NCI-H2107 (cell line): Measurements from ENCODE around the gene C10orf71.

ENCODE experiments used
- DNase-seq: peaks from one replicate; lab custom pipeline; 2025; lab: John Stamatoyannopoulos, UW

C10orf71 gene, protein sequence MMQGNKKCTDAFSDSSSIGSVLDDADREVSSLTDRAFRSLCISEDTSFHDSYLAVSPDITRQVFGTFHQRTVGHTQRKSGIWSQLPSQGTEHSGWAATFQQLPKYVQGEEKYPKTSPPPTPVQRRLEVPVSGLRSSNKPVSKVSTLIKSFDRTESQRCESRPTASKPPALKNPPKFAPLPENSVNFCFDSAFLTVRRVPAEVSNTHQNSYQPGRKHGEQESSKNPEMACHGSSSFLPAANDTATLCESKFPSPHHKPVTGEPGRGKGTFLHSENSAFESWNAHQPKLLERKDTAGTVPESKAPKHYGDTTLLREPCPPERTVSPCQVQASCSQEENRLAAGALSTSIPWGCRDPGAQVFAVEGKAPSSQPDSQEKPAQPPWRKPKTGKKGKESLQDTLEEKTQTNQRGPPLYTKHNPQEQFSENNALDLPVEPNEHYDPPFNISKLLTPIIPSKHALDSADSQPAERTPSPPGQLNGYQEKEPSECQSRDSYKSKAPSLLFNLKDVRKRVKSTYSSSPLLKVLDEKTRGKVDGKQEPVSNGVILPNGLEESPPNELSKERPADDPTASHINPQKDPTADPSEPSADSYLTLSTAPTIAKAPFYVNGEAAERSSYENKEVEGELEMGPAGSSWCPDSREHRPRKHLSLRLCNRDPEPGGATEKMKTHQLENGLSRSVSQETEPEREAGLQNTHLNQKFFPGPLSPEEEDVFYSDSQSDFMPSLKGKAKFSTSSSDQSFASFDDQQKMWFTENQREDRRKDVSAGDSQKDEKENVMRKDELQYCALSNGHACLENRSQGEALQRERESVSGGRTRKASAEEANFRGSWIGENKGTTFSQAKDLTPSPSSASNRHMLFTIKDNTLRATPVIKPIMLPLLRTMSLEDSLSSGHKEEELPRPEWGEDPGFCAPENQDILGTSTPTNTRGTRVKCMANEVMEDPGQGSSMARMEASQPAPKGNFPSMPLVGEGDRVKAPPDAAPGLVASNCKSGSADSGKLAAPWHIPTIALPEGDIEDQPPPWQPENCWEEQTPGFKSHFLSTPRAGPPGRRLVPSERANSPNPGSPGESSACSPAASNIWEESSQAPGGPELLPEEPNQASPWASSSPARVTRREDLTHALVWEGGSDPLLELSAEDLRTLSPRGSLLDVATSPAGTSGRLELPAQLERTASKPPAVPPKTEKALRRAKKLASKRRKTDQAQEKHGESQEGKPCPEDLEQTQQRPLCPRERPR (N-terminal part only)

DNA sequence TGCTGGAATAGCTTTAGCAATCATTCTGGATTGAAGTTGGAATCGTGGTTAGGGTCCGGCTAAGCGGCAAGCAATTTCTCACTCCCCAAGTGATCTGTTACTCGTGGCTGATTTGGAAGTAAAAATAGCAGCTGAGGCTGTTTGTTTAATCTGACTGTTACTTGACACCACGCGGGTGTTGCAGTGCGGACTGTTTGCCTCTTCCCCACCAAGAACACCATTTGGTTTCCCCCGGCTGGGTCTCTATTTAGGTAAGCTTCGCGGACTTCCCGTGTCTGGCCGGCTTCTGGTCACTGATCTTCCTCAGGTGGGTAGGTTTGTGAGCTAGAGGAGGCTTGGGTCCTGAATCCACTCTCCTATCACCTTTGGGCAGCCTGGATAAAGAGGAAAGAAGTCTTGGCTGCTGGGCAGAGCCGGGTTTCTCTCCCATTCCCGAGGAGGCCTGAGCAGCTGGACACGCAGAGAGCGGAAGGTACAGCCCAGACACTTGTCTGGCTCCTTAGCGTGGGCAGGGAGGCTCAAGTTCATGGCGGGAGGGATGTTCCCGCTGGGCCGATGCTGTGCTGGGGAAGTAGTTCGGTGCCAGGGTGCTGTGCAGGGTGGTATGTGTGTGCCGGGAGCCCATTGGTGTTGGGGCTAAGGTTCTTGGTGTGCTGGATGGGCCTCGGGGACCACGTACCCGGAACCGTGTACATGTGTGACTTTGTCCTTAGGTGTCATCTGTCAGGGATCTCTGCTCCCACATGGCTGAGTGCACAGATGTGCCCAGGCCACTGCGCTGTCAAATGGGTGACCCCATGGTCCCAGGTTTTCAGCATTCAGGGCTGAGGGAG is at the start of gene C10orf71:
Gene C10orf71, plus strand, starts transcription at position 188 of the 833 bp plus-strand sequence. CDS start 23,376 bp downstream, outside the sequence.
- no peak for DNase-seq

DNA sequence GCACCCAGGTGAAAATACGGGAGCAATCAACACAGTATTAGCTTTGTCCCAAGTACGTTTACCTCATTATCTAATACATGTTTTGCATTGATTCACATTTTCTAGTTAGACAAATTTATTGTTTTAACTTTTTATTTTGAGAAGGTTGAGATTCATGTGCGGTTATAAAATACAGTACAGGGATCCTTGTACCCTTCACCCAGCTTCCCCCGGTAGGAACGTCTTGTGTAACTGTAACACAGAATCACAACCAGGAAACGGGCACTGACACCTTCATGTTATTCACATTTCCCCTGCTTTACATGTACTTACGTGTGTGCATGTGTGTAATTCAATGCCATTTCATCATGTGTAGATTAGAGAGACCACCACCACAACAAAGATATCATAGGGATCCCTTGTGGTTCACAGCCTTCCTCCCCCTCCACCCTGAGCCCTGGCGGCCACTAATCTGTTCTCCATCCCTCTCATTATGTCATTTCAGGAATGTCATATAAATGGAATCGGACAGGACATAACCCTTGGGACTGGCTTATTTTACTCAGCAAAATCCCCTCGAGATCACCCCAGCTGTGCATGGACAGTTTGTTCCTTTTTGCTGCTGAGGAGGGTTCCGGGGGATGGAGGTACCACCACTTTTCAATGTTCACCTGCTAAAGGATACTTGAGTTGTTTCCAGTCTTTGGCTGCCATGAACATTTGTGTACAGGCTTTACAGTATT is 46.5 kb upstream of the C10orf71 start:
- no peak for DNase-seq

DNA sequence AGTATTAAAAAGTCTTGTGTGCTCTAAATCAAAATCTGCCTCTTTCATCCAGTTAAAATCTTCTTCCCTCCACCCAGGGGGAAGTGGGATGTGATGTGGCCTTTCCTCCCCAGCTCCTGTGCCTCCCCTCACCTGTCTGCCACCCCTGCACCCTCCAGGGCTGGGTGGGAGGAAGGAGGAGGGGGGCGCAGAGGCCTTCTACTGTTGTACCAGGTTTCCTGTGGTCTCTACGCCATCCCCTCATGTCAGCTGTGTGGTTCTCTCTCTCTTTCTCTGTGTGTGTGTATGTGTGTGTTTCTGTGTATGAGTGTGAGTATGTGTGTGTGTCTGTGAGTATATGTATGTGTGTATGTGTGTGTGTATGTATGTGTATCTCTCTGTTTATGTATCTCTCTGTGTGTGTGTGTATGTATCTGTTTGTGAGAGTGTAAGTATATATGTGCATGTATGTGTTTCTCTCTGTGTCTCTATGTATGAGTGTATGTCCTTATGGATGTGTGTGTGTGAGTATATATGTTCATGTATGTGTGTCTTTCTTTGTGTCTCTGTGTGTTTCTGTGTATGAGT is 45.5 kb upstream of the C10orf71 start:
- DNase-seq = no peak

DNA sequence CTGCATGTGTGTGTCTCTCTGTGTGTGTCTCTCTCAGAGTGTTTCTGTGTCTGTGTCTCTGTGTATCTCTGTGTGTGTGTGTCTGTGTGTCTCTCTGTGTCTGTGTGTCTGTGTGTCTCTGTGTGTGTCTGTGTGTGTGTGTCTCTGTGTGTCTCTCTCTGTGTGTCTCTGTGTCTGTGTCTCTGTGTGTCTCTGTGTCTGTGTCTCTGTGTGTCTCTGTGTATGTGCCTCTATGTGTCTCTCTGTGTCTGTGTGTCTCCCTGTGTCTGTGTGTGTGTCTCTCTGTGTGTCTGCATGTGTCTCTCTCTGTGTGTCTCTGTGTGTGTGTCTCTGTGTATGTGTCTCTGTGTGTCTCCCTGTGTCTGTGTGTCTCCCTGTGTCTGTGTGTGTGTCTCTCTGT is 44.8 kb upstream of the C10orf71 start:
- no peak for DNase-seq

DNA sequence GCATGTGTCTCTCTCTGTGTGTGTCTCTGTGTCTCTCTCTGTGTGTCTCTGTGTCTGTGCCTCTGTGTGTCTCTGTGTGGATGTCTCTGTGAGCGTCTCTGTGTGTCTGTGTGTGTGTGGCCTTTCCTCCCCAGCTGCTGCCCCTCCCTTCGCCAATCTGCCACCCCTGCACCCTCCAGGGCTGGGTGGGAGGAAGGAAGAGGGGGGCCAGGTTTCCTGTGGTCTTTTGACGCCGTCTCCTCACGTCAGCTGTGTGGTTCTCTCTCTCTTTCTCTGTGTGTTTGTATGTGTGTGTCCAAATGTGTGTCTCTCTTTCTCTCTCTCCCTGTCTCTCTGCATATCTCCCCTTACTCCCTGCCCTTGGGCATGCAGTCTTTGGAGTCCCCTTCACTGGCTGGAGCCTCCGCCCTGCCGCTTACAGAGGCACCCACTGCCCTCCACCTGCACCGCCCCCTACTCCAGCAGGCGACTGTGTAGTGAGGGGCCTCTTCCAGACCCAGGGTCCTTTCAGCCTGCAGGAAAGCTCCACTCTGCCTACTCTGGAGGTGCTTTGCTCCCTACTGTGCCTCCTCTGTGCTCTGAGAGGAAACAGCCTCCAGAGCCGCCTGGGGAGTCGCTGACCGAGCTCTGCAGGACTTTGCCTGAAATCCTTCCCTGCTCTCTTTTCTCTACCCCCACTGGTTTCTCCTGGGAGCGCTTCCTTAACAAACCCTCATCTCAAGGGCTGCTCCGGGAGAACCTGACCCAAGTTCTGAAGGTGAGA is 44.2 kb upstream of the C10orf71 start:
- DNase-seq = no peak

DNA sequence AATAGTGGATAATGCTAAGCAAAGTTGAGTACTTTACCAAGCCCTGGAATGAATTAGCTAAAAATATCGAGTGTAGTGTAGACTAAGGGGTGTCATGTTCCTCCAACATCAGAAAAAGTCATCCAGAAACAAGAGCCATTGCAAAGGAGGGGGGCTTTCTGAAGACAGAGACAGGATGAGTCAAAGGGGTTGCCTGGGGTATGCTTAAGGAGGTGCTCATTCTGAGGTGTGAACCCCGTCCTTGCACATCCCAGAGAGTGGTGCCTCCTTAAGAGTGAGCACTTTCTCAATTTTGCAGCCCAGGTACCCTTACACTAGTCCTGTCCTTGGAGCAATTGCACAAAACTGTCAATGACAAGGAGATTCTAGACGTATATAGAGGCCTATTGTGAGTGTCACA is 43.1 kb upstream of the C10orf71 start:
- no peak for DNase-seq

DNA sequence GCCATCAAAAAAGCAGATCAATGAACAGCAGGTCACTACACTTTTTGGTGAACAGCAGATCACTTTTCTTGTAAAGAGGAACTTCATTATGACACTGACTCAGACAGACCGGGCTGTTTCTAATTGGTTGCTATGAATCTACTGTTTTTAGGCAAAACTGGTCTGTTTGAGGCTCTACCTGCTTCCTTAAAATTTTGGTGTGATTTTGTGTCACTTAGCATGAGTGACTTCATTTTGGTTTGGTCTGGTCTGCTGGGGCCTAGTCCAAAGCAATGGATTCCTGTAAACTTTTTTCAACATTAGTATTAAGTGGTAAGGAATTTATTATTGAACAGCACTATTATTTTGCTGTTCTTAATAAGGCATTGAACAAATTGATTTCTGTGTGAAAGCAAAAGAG is 41.8 kb upstream of the C10orf71 start:
- no peak for DNase-seq

DNA sequence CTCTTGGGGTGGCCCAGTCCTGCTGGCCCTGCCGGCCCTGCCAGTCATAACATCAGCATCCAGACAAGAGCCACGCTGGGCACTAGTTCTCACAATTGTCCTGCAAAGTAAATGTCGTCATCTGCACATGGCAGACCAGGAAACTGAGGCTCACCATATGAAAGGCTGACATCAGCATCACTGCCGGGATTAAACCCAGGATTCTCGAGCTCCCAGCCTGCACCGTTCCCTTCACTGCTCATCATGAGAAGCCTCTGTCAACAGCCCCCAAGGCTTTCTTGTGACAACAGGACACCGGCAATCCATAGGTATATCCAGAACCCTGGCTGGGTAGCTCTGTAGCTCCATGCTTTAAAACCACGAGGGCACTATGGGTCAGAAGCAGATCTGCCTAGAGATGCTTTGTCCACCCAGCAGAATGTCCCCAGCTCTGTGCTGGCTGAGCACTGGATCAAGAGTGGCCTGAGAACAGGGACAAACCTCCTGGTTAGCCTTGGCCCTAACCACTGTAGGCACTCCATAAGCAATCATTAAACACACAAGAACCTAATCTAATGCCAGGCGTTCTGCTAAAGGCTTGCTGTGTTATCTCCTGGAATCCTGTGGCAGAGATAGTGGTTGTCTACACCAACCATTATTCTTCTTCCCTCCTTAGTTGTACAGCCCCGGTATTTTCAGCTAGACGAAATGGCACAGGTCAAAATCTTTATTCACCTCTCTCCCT is 41.2 kb upstream of the C10orf71 start:
- DNase-seq = no peak

DNA sequence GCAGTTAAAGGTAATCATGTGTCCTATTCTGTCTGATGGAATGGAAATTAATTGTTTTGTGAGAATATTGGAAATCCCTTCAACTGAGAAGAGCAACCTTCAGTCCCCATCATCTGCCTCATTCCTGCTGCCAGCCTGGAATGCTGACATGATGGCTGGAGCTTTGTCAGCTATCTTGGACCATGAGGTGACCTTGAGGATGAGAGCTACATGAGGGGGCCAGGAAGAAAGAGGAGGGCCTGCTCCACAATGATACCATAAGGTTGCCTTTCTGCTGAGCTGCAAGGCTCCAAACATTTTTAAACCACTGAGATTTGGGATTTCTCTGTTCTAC is 40.7 kb upstream of the C10orf71 start:
- no peak for DNase-seq

DNA sequence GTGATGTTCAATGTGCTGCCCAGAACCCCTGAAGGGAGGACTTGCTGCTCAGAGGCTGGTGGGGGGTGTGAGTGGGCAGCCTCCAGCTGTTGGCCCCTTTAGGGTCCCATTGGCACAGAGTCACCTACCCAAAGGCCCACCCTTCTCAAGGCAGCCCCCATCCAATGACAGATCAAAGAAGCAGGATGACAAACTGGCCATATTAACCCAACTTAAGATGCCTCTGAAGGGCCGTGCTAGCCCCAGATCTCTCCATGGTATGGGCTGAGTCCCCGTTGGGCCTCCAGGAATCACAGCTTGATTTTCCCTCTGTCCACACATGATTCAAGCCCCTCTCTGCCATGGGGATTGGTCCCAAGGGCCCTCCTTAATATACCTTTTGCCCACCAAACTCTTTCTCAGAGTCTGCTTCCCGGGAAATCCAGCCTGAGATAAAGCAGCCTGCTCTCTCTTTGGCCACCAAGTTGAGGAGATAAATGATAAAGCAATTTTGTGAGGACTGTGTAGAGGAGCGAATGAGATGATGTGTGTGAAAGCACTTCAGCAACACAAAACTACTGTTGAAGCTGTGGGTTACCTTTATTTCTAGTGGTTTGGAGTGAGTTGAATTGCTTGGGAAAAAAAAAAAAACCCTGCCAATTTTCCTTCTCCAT is 38.2 kb upstream of the C10orf71 start:
- no peak for DNase-seq

DNA sequence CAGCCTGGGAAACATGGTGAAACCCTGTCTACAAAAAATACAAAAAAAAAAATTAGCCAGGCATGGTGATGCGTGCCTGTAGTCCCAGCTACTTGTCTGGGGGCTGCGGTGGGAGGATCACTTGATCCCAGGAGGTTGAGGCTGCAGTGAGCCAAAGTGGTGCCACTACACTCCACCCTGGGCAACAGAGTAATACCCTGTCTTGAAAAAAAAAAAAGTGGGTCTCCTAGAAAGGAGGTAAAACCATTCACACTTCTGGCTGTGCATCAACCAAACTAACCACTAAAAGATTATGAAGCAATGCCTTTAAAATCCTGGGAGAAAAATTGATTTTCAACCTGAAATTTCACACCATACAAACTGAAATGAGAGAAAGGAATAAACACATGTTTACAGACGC is 35.4 kb upstream of the C10orf71 start:
- DNase-seq = no peak

DNA sequence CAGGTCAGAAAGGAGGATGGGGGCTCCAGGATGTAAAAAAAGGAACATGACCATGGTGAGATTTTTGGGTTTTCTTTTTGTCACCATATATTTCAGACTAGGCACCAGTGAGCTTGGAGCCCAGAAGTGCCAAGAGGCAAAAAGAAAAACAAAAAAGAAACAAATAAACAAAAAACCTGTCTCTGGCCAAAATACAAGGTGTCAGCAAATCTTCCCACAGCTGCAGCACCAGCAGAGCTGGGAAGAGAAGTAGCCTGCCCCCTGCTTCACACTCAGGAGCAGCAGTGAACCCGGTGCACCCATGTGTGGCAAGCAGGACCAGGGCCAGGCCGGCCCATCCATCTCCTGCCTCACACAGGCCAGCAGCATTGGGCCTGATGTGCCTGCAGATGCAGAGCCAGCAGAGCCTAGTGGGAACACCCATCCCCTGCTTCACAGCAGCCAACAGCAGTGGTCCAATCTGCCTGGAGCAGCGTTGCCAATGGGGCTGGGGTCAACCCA is 34.7 kb upstream of the C10orf71 start:
- DNase-seq = no peak

DNA sequence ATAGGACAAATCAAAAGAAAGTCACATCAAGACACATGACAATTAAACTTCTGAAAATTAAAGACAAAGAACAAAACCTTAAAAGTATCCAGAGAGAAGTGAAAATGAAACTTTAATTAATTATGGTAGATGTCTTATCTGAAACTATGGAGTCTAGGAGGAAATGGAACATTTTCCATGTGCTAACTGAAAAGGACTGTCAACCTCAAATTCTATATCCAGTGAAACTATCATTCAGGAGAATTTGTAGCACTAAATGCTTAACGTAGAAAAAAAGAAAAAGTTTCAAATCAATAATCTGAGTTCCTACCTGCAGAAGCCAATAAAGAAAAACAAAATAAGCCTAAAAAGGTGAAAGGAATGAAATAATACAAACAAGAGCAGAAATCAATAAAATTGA is 33.1 kb upstream of the C10orf71 start:
- DNase-seq = no peak

DNA sequence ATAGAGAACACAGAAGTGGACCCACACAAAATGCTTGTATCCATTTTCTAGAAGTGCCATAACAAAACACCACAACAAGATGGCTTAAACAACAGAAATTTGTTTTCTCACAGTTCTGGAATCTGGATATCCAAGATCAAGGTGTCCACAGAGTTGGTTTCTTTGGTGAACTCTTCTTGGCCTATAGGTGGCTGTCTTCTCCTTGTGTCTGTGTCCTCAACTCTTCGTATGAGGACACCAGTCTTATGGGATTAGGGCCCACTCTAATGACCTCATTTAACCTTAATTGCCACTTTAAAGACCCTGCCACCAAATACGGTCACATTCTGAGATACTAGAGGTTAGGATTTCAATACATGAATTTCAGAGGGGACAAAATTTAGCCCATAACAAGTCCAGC is 30.8 kb upstream of the C10orf71 start:
- DNase-seq = no peak

DNA sequence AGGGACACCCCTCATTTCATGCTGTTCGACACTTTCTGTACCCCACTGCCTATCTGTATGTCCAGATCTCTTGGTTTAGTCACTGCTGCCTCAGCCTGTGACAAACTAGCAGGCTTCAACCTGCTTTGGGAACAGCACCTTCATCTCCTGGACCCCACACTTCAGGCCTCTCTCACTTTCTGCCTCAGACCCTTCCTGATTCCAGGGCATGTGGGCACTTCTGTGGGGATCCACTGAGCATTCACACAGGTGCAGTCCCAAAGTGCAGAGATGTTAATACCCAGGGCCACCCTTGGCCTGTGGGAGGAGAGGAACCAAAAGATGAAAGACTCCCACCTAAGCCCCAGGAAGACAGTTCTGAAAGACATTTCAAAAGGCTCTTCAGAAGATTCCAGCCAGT is 29.4 kb upstream of the C10orf71 start:
- DNase-seq = no peak

DNA sequence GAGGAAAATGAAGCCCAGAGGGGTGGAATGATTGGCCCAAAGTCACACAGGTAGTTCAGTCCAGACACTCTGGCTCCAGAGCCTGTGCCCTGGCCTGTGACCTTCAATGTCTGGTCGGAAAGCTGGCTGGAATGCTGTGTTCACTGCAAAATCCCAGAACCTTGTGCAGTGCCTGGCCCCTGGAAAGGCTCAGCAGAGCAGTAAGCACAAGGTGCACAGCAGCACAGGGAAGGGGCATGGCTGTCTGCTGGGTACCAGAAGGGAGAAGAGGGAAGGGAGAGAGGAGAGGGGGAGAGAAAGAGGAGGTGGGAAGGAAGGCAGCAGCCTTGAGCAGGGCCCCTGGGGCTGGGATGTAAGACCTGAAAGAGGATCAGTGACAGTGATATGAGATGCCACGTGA is 28.4 kb upstream of the C10orf71 start:
- DNase-seq = no peak

DNA sequence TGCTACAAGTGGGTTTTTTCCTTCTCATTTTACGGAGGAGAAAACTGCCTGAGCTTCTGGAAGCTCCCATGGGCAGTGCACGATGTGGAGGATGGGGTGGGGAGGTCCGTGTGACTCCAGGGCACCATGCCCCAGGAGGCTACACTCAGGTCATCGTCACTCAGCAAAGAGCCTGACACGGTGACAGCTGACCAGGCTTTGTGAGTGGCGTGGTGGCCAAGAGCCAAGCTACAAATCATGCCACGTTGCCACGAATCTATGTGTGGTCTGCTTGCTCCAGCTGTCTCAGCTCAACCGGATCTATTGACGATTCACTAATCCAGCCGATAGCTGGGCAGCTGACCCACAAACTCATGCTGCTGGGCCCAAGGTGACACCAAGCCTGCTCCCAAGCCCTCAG is 27.6 kb upstream of the C10orf71 start:
- DNase-seq = no peak

DNA sequence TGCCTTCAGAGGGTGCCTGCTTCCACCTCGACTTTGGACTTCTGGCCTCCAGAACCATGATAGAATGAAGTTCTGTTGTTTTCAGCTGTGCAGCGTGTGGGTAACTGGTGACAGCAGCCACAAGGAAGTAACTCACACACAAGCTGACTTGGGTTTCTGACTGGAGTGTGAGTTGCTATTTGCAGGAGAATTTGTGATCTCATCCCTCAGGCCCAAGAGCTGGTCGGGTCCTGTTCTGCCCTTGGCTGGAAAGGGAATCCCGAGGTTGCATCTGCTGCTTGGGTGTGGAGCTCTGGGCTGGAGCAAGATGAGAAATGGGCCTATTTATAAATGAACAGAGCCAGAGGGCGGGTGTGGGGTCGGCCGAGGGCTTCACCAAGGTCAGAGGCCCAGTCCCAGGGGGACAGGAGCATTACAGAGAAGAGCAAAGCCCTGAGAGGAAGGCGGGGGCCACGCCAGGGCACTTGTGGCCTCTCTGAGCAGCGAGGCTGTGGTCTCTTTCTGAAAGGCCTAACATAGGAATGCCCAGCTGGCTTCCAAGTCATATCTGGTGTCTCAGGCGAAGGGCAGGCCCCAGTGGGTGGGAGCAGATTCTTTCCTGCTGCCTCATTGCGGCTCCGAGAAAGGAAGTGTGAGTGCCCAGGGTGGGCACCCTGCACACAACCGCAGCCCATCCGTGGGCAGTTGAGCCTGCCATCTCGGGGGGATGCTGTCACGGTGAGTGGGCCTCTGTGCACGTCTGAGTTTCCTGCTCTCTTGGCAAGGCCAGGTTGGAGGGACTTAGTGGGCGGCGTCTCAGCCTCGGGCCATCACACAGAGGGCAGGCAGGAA is 26.5 kb upstream of the C10orf71 start:
- no peak for DNase-seq
